GM18870 (cell line): ENCODE measurements around the gene SOX5.
"Not testable (repeated sequence)": the region's sequence is repeated elsewhere in the genome, so short reads cannot be mapped to it uniquely, and the experiment has no call there.

Source experiments
- ATAC-seq: cut with Tn5 transposase; IDR thresholded peaks from one replicate; pipeline ENCODE4 v1.9.1; 2021; ENCODE audit warnings: moderate library complexity; ENCODE audit not compliant: unreplicated experiment

The SOX5 gene

DNA sequence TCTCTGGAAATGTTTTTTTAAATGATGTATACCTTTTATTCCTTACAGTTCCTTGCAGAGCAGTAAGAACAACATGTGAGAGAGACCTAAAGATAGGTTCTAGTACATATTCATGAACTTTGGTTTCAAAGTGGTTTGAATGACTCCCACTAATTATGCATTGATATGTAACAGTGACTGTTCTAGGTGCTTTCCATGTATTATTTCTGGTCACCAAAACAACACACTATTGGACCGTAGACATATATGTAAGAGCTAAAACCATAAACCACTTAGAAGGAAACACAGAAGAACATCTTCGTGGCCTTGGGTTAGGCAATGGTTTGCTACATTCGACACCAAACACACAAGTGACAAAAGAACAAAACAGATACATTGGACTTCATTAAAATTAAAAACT is 37.9 kb downstream of the SOX5 start:
- no peak for ATAC-seq

DNA sequence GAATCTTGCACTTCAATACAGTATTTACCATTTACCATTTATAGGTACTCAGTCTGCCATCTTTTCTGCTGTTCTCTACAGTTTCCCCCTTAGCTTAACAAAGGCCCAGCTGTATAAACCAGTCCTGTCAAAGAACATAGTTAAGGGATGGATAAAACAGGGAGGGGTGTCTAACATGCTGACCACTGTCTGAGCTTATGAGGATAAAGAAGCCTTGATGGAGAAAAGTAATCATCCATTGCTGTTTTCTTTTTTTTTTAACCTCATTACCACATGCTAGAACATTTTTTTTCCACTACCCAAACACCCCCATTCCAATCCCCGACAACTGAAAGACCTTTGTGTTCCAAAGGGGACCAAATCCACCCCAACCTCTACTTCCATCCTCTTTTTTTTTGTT is 39.9 kb downstream of the SOX5 start:
- no peak for ATAC-seq

DNA sequence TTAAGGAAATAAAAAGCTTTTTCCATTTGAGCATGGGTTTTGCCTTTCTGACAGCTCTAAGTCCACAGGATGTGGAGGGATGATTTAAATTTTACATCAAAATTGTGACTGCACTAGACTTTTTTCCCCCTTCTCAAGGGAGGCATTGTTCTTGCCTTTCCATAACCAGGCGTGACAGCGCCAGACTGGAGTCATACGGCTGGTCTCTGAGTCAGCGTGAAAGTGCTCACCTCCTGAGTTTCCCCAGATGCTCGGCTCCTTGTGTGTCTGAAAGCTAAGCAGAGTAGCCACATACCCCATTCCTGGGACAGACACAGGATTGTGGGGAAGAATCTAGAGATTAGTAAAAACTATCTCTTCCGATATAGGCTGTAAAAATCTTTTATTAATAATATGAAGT is 43.1 kb downstream of the SOX5 start:
- ATAC-seq: no peak

GRCh38 chr12:23899434-23899833 is 50.0 kb downstream of the SOX5 start:
- no peak for ATAC-seq

DNA sequence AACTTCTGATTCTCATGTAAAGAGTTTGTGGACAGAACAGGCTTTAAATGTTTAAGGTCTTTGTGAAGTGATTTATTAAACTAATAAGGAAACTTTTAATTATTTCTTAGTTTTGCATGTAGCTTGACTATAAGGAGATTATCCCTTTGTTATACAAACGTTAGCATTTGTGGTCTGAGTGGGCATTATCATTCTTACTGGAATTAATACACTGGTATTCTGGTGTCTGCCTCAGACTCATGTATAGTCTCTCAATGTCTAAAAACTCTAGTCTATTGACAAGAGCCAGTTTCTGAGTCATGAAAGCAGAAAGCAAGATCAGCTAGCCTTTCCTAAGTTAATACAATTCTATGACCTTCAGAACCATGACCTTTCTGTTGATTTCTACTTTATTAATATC is 51.3 kb downstream of the SOX5 start:
- no peak for ATAC-seq

- no peak for ATAC-seq
These were observed 53.7 kb downstream of the SOX5 start for GRCh38 chr12:23895792-23896218.

DNA sequence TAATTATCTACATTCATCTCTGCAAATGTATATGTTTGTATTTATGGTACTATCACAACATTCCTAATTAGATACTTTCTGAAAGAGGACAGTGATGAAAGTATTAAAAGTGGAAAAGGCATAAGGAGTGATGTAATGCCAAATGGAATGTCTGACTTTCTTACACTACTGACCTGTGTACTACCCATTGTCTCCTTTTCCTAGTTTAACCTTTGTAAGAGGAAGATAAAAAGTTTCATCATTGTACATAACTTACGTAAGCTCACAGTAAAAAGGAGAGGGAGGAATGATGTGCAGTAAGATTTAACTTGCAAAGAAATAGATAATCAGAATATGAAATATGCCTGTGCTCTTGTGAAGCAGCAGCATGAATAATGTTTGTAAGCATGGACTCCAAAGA is 55.9 kb downstream of the SOX5 start:
- ATAC-seq: no peak

DNA sequence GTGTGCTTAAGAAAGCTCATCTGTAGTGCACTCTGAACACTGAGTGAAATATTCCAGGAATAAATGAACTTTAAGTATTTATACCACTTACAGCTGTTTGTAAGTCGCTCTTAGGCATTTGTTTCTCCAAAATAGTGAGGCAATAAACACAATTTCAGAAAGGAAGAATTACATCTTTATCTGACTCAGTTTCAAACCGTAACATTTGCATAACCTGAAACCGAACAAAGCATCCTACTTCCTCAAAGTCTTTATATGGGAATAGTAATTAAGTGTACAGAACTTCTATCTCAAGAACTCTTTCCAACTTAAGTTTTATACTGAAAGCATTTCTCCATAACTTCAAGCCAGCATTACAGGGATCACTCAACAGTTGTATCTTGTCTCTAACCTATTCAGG is 58.4 kb downstream of the SOX5 start:
- peak; percentile 69 for ATAC-seq

DNA sequence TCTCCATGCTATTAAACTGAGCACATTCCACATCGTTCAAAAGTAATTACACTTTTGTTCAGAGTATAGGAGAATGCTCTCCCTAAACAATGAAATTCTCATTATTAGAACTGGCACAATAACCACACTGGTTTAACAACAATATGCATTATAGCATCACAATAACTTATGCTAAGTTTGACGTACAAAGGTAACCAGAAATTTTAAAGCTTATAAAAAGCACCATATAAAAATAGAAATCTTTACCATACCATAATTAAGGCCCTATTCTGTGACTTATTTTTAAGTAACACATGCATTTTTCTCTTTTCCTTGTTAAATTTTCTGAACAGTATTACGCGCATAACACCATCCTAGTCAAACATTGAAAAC is 60.4 kb downstream of the SOX5 start:
- ATAC-seq: no peak

GRCh38 chr12:23888396-23889068 is 60.9 kb downstream of the SOX5 start:
- ATAC-seq: no peak

DNA sequence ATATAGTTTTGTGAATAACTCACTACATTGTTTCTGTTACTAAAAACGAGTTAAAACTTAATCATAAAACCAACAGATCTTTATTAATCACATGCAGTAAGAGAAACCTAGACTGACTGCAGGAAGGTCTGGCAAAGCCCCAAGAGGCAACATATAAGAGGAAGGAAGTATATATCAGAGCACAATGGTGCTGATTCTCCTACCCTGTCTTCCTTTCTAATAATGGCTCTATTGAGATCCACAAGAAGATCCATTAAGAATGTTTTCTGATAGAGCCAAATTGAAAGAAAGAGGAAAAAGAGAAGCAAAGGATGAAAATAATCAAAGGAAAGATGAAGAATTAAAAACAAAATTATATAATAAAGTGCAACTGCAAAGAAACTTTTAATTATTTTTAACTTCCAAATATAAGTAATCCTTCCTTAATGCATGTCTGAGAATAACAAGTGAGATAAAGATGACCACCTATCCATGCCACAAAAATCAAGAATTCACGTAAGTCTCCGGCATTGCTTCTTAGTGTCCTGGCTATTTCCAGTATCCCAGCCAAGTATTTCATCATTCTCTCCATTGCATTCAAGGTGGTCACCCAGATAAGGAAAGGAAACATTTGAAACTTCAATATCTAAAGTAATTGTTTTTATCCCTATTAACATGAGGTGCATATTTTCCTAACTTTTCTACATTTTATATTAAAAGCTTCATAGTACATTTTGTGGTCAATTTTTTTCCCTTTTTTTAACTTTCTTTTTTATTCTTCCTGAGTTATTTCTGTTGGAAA is 62.2 kb downstream of the SOX5 start:
- ATAC-seq: no peak

GRCh38 chr12:23885394-23885793 is 64.1 kb downstream of the SOX5 start:
- no peak for ATAC-seq

- no peak for ATAC-seq
These were observed 64.6 kb downstream of the SOX5 start for GRCh38 chr12:23884909-23885308.

DNA sequence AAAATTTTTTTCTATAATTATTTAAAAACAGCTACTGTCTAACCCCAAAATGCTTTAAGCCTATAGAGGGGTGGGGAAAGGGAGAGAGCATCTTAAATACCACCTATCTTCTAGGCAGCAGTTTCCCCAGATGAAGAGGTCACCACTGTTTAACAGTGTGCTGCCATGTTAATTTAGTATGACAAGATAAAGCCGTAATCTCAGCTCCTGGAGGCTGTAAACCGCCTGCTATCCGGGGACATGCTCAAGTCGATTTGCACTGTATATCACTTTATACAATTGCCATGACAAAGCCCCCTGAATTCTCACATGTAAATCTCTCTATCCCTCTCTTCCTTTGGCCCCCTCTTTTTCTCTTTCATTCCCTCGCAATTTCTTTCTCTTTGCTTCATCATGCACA is 68.5 kb downstream of the SOX5 start:
- no peak for ATAC-seq

GRCh38 chr12:23876618-23877017 is 72.9 kb downstream of the SOX5 start:
- ATAC-seq: not testable (repeated sequence)

GRCh38 chr12:23867794-23868193 is 81.7 kb downstream of the SOX5 start:
- no peak for ATAC-seq

- no peak for ATAC-seq
These were observed 86.8 kb downstream of the SOX5 start for GRCh38 chr12:23862701-23863100.

DNA sequence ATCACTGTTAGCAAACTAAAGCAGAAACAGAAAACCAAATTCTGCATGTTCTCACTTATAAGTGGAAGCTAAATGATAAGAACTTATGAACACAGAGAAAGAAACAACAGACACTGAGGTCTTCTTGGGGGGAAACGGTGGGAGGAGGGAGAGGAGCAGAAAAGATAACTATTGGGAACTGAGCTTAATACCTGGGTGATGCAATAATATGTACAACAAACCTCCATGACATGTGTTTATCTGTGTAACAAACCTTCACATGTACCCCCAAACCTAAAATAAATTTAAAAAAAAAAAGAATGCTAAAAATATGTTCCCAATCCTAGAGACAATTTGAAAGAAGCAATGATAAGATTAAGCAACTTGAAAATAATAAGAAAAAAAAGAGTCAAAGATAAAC is 89.5 kb downstream of the SOX5 start:
- no peak for ATAC-seq

DNA sequence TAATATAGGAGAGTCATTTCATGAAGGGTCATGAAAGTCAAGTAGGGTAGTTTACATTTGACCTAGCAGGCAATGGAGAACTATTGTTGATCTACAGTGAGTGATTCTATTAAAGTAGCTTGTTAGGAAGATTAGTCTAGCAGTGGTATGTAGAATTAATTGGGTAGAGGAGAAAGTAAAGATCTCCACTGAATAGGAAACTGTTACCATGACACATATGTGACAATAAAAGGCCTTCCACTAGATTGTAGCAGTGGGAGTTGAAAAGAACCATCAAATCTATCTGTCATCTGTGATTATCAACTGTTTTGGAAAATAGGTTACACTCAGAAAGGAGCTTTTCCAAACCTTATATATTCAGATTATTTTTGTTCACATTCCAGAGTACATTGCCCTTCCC is 92.3 kb downstream of the SOX5 start:
- no peak for ATAC-seq

DNA sequence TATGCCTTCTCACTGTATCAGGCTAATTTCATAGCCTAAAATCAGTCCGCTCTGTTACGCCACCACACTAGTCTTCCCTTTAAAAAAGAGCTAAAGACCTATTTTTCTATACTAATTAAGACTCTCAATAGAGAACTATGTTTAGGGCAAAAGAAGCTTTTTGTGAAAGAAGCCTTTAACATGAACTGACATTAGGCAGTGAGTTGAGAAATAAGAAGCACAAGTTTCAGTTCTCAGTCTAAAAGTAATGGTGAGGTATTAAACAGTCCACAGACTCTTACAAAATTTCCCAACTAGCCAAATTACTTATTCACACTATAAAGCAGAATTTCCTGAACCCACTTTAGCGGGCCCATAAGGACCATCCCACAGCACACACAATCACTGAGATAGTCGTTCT is 93.7 kb downstream of the SOX5 start:
- ATAC-seq: no peak

- ATAC-seq: no peak
These were observed 94.9 kb downstream of the SOX5 start for GRCh38 chr12:23854598-23854997.

DNA sequence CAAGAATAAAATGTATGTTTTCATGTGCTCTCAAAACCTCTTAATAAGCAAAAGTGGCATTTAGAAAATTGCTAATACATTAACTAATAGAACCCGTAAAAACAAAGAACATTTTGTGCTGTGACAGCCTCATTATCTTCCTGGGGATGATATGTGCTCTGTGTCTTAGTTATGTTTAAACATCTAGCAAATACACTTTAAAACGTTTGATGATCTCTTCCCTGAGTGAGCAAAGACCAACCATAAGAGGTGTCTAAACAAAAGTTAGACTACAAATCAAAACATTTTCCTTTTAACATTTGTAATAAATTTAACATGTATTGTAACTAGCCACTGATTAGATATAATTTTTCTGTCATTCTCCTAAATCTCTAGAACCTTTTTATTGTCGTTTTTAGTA is 95.8 kb downstream of the SOX5 start:
- no peak for ATAC-seq

- ATAC-seq: no peak
These were observed 97.9 kb downstream of the SOX5 start for GRCh38 chr12:23851602-23852001.
